Smooth muscle cell (in vitro differentiated cells): Measurements from ENCODE around the gene PDE3A. TPM values are rescaled to one million over a fixed set of nuclear protein-coding genes. Genes with fewer than 3 reads are reported as not detected.

Source experiments
- DNase-seq: peaks from one replicate; lab custom pipeline; 2025; ENCODE audit not compliant: unreplicated experiment; lab: John Stamatoyannopoulos, UW
- H2AFZ ChIP-seq: fragments of 200-600 bp; sonication (generic); 2 replicates; pipeline ENCODE4 v1.6.0; 2016; ENCODE audit warnings: antibody characterized with exemption, low read depth, mild to moderate bottlenecking
- H3F3A ChIP-seq: fragments of 200-600 bp; sonication (generic); 2 replicates; pipeline ENCODE4 v1.6.0; 2017; ENCODE audit warnings: antibody characterized with exemption, low read depth
- H3K27ac ChIP-seq: fragments of 200-600 bp; sonication (generic); 2 replicates; pipeline ENCODE4 v1.5.1; 2016; ENCODE audit warnings: low read depth, mild to moderate bottlenecking
- H3K27me3 ChIP-seq: fragments of 200-600 bp; sonication (generic); 2 replicates; pipeline ENCODE4 v1.6.1; 2016; ENCODE audit warnings: low read depth, mild to moderate bottlenecking
- H3K36me3 ChIP-seq: fragments of 200-600 bp; sonication (generic); 2 replicates; pipeline ENCODE4 v1.5.1; 2016; ENCODE audit warnings: low read depth
- H3K4me1 ChIP-seq: fragments of 200-600 bp; sonication (generic); 2 replicates; pipeline ENCODE4 v1.5.1; 2016; ENCODE audit warnings: low read depth
- H3K4me2 ChIP-seq: fragments of 200-600 bp; sonication (generic); 2 replicates; pipeline ENCODE4 v1.6.0; 2016; ENCODE audit warnings: mild to moderate bottlenecking
- H3K4me3 ChIP-seq: fragments of 200-600 bp; sonication (generic); 2 replicates; pipeline ENCODE4 v1.5.1; 2016; ENCODE audit warnings: mild to moderate bottlenecking
- H3K79me2 ChIP-seq: fragments of 200-600 bp; sonication (generic); 2 replicates; pipeline ENCODE4 v1.6.0; 2016; ENCODE audit warnings: low read depth, mild to moderate bottlenecking
- H3K9ac ChIP-seq: fragments of 200-600 bp; sonication (generic); 2 replicates; pipeline ENCODE4 v1.6.0; 2016; ENCODE audit warnings: low read depth
- H3K9me3 ChIP-seq: fragments of 200-600 bp; sonication (generic); replicated peaks from 2 replicates; pipeline ENCODE4 v1.5.1; 2016; ENCODE audit warnings: low read depth
- H4K20me1 ChIP-seq: fragments of 200-600 bp; sonication (generic); 2 replicates; pipeline ENCODE4 v1.6.0; 2016; ENCODE audit warnings: low read depth
- CTCF ChIP-seq: fragments of 200-600 bp; sonication (generic); IDR thresholded peaks from 2 replicates; pipeline ENCODE4 v1.5.1; 2017; ENCODE audit warnings: borderline replicate concordance, mild to moderate bottlenecking, antibody characterized with exemption; ENCODE audit not compliant: insufficient read depth, poor library complexity, severe bottlenecking
- WGBS: methylation state at CpG from one replicate; pipeline ENCODE4 v1.1.7; 2016; ENCODE audit warnings: low lambda C conversion rate; 5-methylcytosine and 5-hydroxymethylcytosine counted together
- polyA plus RNA-seq: library from polyadenylated mRNA; unstranded; fragments of >200 nt; fragmentation: Nextera tagmentation; extraction: Ambion mirVana; gene quantifications from 2 replicates; pipeline ENCODE4 v1.2.1, GENCODE V29; 2016
- total RNA-seq: library from RNA; depleted of rRNA; stranded (reverse); fragments of >200 nt; gene quantifications from 2 replicates; pipeline ENCODE4 v1.2.3, GENCODE V29; 2014

Gene PDE3A
- total and polyA plus RNA-seq, 2 experiments from 2014 or later: 1.3 to 6.1 TPM

DNA sequence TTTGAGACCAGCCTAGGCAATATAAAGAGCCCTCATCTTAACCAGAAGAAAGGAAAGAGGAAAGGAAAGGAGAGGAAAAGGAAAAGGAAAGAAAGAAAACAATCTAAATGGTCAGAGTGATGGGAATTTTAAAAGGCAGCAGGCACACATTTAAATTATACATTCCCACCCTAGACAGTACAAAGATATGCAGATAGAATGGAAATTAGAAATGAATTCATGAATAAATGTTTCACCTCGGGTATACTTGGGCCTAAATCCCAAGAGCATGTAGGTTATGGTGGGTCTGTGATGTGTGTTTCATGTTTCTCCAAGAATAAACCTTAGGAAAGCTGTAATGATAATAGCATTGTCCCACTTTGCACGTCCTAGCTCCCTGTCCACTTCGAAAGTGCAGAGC is 222.2 kb downstream of the PDE3A start:
- no peak overlapping the region for H3K9ac ChIP-seq
- no peak overlapping the region for H2AFZ ChIP-seq
- WGBS: 85% methylated on average over 3 of the region's 3 CpGs
- H3K4me1 ChIP-seq: no peaks in the 10 kb centered on the region
- H3K4me3 ChIP-seq: no peak overlapping the region
- H3F3A ChIP-seq: no peaks in the 10 kb centered on the region
- no peaks in the 10 kb centered on the region for H3K27me3 ChIP-seq
- H4K20me1 ChIP-seq: no peaks in the 10 kb centered on the region
- no peaks in the 10 kb centered on the region for H3K36me3 ChIP-seq
- no peak for DNase-seq
- no peak for TF ChIP-seq CTCF
- H3K79me2 ChIP-seq: no peaks in the 10 kb centered on the region
- H3K9me3 ChIP-seq: no peaks in the 10 kb centered on the region
- H3K4me2 ChIP-seq: no peak overlapping the region
- H3K27ac ChIP-seq: no peak overlapping the region

DNA sequence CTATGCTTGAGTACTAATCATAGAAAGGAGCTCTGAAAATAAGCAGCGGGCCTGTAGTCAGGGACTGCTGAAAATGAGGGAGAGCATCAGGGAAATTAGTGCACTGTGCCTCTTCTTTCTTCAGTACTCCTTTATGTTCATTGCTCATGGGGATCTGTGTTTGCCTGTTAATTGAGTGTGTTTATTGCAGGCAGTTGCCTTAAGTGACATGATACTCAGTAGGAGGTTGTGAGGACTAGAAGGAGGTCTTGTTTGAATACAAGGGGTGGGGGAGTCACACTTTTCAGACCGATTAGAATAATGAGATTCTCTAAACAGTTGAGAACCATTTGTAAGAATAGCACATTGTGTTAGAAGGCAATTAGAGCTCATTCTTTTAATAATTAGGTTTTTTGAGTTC is 224.2 kb downstream of the PDE3A start:
- H3K27ac ChIP-seq: no peak overlapping the region
- H2AFZ ChIP-seq: no peak overlapping the region
- no peak overlapping the region for H3K4me3 ChIP-seq
- no peaks in the 10 kb centered on the region for H3K9me3 ChIP-seq
- no peak for DNase-seq
- H3K79me2 ChIP-seq: no peaks in the 10 kb centered on the region
- WGBS: 74% methylated on average over 2 of the region's 2 CpGs
- no peak overlapping the region for H3K9ac ChIP-seq
- H3K4me2 ChIP-seq: no peak overlapping the region
- no peak for TF ChIP-seq CTCF
- H3K27me3 ChIP-seq: no peaks in the 10 kb centered on the region
- no peaks in the 10 kb centered on the region for H3F3A ChIP-seq
- no peaks in the 10 kb centered on the region for H3K36me3 ChIP-seq
- H3K4me1 ChIP-seq: no peaks in the 10 kb centered on the region
- H4K20me1 ChIP-seq: no peaks in the 10 kb centered on the region

GRCh38 chr12:20593611-20594010 is 225.3 kb downstream of the PDE3A start:
- Histone ChIP-seq H3K4me3 (no peak overlapping the region), H3K36me3 (no peaks in the 10 kb centered on the region), H3K4me2 (no peak overlapping the region), H2AFZ (no peak overlapping the region), H3F3A (no peaks in the 10 kb centered on the region), H4K20me1 (no peaks in the 10 kb centered on the region), H3K79me2 (no peaks in the 10 kb centered on the region), H3K9ac (no peak overlapping the region), H3K9me3 (no peaks in the 10 kb centered on the region), H3K4me1 (no peaks in the 10 kb centered on the region), H3K27me3 (no peaks in the 10 kb centered on the region), H3K27ac (no peak overlapping the region)
- TF ChIP-seq CTCF: no peak
- 91% methylated on average over 3 of the region's 3 CpGs for WGBS
- no peak for DNase-seq

DNA sequence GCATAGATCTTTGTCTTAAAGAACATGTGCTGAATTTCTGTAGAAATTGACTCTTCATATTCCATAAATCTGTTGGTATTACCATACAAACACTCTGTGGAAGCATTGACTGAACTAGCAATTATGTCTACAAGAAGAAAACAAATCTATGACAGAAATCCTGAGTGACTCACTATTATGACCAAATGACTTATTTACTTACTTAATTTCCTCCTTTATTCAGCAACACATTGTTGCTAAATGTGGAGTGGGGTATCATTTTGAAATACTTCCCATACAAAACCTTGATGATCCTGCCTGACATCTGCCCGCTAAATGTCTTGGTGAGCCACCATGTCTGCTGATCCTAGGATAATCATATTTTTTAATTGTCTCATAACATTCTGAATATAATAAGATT is 227.7 kb downstream of the PDE3A start:
- Histone ChIP-seq H3K4me1 (no peaks in the 10 kb centered on the region), H3K4me2 (no peak overlapping the region), H2AFZ (no peak overlapping the region), H4K20me1 (no peaks in the 10 kb centered on the region), H3F3A (no peaks in the 10 kb centered on the region), H3K9me3 (no peaks in the 10 kb centered on the region), H3K27ac (no peak overlapping the region), H3K36me3 (no peaks in the 10 kb centered on the region), H3K9ac (no peak overlapping the region), H3K4me3 (no peak overlapping the region), H3K79me2 (no peaks in the 10 kb centered on the region), H3K27me3 (no peaks in the 10 kb centered on the region)
- TF ChIP-seq CTCF: no peak
- no peak for DNase-seq
- WGBS: 40% methylated on average over 1 of the region's 1 CpG
